HepG2 (cell line): ENCODE data around the gene TUFM. TPM values are rescaled to one million over a fixed set of nuclear protein-coding genes. Genes with fewer than 3 reads are reported as not detected.

Source experiments
- BCLAF1 ChIP-seq: fragments of 450-650 bp; IDR thresholded peaks from 2 replicates; pipeline ENCODE4 v1.6.1; 2017; ENCODE audit warnings: mild to moderate bottlenecking
- E2F2 ChIP-seq: sonication (generic); formaldehyde crosslinking; IDR thresholded peaks from 2 replicates; pipeline ENCODE4 v1.4.0; 2020; ENCODE audit warnings: missing genetic modification reagents, borderline replicate concordance
- FOSL1 ChIP-seq: sonication (generic); formaldehyde crosslinking; IDR thresholded peaks from 2 replicates; pipeline ENCODE4 v1.9.0; 2021; ENCODE audit warnings: missing genetic modification reagents, borderline replicate concordance
- JUN ChIP-seq: sonication (generic); formaldehyde crosslinking; IDR thresholded peaks from 2 replicates; pipeline ENCODE4 v1.4.0; 2020; ENCODE audit warnings: mild to moderate bottlenecking, missing genetic modification reagents
- RNF2 ChIP-seq: fragments of 450-650 bp; conservative IDR thresholded peaks from 2 replicates; pipeline ENCODE4 v1.6.1; 2016; ENCODE audit warnings: low read depth
- RNF219 ChIP-seq: sonication (generic); formaldehyde crosslinking; IDR thresholded peaks from 2 replicates; pipeline ENCODE4 v1.5.0; 2020; ENCODE audit warnings: mild to moderate bottlenecking, missing genetic modification reagents
- SNRNP70 ChIP-seq: fragments of 200-400 bp; formaldehyde crosslinking; IDR thresholded peaks from 2 replicates; pipeline ENCODE4 v1.6.1; 2017; ENCODE audit warnings: mild to moderate bottlenecking, low read depth, low read length, moderate library complexity
- SRY ChIP-seq: sonication (generic); formaldehyde crosslinking; IDR thresholded peaks from 2 replicates; pipeline ENCODE4 v1.8.0; 2022; ENCODE audit warnings: mild to moderate bottlenecking, missing genetic modification reagents
- THAP8 ChIP-seq: sonication (generic); formaldehyde crosslinking; IDR thresholded peaks from 2 replicates; pipeline ENCODE4 v1.5.1; 2020; ENCODE audit warnings: missing genetic modification reagents, mild to moderate bottlenecking, borderline replicate concordance
- TOE1 ChIP-seq: sonication (generic); formaldehyde crosslinking; IDR thresholded peaks from 2 replicates; pipeline ENCODE4 v1.4.0; 2020; ENCODE audit warnings: mild to moderate bottlenecking, missing genetic modification reagents
- ZBTB4 ChIP-seq: sonication (generic); formaldehyde crosslinking; IDR thresholded peaks from 2 replicates; pipeline ENCODE4 v1.4.0; 2020; ENCODE audit warnings: missing genetic modification reagents, mild to moderate bottlenecking, borderline replicate concordance
- ZNF143 ChIP-seq: sonication (generic); formaldehyde crosslinking; IDR thresholded peaks from 2 replicates; pipeline ENCODE4 v1.4.0; 2020; ENCODE audit warnings: missing genetic modification reagents
- ZNF709 ChIP-seq: sonication (generic); formaldehyde crosslinking; IDR thresholded peaks from 2 replicates; pipeline ENCODE4 v1.5.0; 2020; ENCODE audit warnings: mild to moderate bottlenecking, missing genetic modification reagents
- ZSCAN30 ChIP-seq: sonication (generic); formaldehyde crosslinking; IDR thresholded peaks from 2 replicates; pipeline ENCODE4 v1.5.0; 2020; ENCODE audit warnings: mild to moderate bottlenecking, missing genetic modification reagents
- polyA plus RNA-seq, 8 experiments: library from polyadenylated mRNA; depleted of rRNA in 3 of 8; stranded (reverse) in 7 of 8; unstranded in 1 of 8; fragments of >200 nt; fragmentation: Illumina TruSeq in 4 of 8; extraction: Trizol in 4 of 8; gene quantifications; 2 replicates each; pipeline versions ENCODE4 v1.2.1 to v1.2.3, GENCODE V29; 2011 to 2016; ENCODE audit warnings: low read depth in 4 of 8, missing spikeins in 1 of 8, mixed read lengths in 1 of 8; ENCODE audit not compliant: insufficient read depth in 1 of 8
- total RNA-seq, 5 experiments: library from RNA; depleted of rRNA; stranded (reverse); fragments of >200 nt; fragmentation: Illumina TruSeq; extraction: Trizol; gene quantifications; 2 replicates each; pipeline ENCODE4 v1.2.3, GENCODE V29; 2016; ENCODE audit warnings: low read depth in 1 of 5

TUFM gene
- total and polyA plus RNA-seq, 2 of the 13 experiments (the other 11 are each of a cell fraction or from before 2014, with no cell fraction given): 206 to 298 TPM

- TF ChIP-seq TOE1 (peak; percentile 41; the same call in 1 of the 2 replicates), ZSCAN30 (CRISPR knock-in tag) (no peak), ZNF709 (CRISPR knock-in tag) (peak; percentile 49; the same call in 1 of the 2 replicates), SNRNP70 (no peak), ZNF143 (CRISPR knock-in tag) (no peak), E2F2 (CRISPR knock-in tag) (peak; percentile 72; the same call in 1 of the 2 replicates), SRY (CRISPR knock-in tag) (peak; percentile 52; the same call in 1 of the 2 replicates), JUN (CRISPR knock-in tag) (peak; percentile 59; the same call in 1 of the 2 replicates), RNF2 (no peak), THAP8 (peak; percentile 20; the same call in 1 of the 2 replicates), RNF219 (no peak), BCLAF1 (no peak), ZBTB4 (CRISPR knock-in tag) (no peak), FOSL1 (CRISPR knock-in tag) (no peak)
These were observed 22.1 kb downstream of the TUFM start (continued) for GRCh38 chr16:28823873-28824716.
